Urinary bladder (tissue), 4 donors: ENCODE results near the gene TMUB1. TPM values are rescaled to one million over a fixed set of nuclear protein-coding genes. Genes with fewer than 3 reads are reported as not detected.

Experiments used
- DNase-seq: peaks from one replicate; pipeline ENCODE4 v3.0.0-alpha.2; 2015; ENCODE audit errors: extremely low spot score
- H3K27ac ChIP-seq: one replicate; pipeline ENCODE4 v1.5.1; 2013; ENCODE audit warnings: low read depth, mild to moderate bottlenecking, moderate library complexity
- H3K36me3 ChIP-seq: one replicate; pipeline ENCODE4 v1.6.1; 2013; ENCODE audit warnings: mild to moderate bottlenecking, moderate library complexity; ENCODE audit not compliant: insufficient read depth
- H3K4me1 ChIP-seq: one replicate; pipeline ENCODE4 v1.6.1; 2013; ENCODE audit warnings: mild to moderate bottlenecking, moderate library complexity; ENCODE audit not compliant: insufficient read depth
- H3K4me3 ChIP-seq: one replicate; pipeline ENCODE4 v1.5.1; 2013; ENCODE audit warnings: low read depth, low read length
- WGBS: extraction: QIAGEN DNeasy Blood & Tissue Kit; methylation state at CpG from one replicate; pipeline ENCODE4 v1.1.7; 2013; 5-methylcytosine and 5-hydroxymethylcytosine counted together
- polyA plus RNA-seq: library from polyadenylated mRNA; stranded (reverse); fragments of 200-250 nt; gene quantifications from one replicate; pipeline ENCODE4 v1.2.3, GENCODE V29; 2013
- total RNA-seq: library from RNA; depleted of rRNA; stranded (reverse); fragments of >200 nt; gene quantifications from one replicate; pipeline ENCODE4 v1.2.3, GENCODE V29; 2014
- donor health status: healthy with polysubstance abuse.
- donor health status: healthy.

Gene TMUB1
- total and polyA plus RNA-seq, 2 donors = 9.7 to 51.9 TPM

DNA sequence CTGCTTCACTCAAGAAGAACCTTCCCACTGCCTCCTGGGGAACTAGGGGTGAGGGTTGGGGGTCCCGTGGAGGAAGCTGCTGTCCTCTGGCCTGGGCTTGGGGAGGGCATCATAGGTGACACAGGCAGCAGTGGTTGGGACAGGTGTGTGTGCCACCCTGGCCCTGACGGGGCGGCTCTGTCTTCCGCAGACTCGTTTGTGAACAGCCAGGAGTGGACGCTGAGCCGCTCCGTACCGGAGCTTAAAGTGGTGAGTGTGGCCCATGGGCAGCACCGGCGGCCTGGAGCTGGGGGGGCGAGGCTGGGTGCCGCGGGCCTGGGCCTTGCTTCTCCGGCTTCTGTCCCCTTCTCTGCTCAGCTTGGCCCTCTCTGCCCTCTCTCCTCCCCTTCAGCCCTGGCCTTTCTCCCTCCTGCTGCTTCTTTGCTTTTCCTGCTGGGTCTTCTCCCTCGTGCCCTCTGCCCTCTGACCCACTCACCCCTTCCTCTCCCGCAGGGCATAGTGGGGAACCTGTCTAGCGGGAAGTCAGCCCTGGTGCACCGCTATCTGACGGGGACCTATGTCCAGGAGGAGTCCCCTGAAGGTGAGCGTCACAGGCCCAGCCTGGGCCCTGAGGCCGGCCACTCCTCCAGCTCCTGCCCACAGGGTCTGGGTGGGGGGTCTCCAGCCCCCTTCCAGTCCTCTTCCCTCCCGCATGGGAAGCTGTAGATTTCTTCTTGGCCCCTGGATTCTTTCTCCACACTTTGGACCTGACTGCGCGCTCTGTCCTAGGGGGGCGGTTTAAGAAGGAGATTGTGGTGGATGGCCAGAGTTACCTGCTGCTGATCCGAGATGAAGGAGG, 33.5 kb upstream of the TMUB1 start:
- peaks cover 2% of the 10 kb centered on the region for H3K36me3 ChIP-seq
- H3K4me1 ChIP-seq = no peaks in the 10 kb centered on the region
- 92% methylated on average over 27 of the region's 27 CpGs for WGBS
- DNase-seq = no peak
- no peak overlapping the region for H3K4me3 ChIP-seq
- H3K27ac ChIP-seq = peak overlapping the region; percentile 44

DNA sequence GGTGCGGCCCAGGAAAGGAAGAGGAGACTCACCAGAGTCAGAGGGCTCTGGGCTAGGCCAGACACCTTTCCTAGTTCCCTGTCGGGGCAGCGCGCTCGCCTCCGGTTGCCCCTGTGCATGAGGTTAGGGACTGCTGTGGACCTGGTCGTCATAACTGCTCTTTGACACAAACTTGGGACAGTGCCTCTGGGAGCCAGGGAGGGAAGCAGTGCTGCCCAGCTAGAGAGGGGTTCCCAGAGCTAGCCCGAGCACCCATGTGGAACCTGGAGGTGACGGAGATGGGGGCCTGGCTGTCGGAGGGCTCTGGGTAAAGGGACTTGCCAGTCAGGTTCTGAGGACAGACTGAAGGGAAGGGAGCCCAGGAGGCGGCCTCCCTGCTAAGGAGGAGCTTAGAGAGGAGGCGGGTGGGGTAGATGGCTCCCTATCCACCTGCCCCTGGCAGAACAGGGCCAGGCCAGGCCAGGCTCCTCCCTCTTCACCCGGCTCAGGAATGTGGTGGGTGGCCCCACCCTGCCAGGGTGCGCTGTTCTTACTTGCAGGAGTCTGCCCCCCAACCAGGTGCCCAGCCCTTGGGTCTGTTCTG, 32.6 kb upstream of the TMUB1 start:
- 83% methylated on average over 14 of the region's 14 CpGs for WGBS
- H3K4me1 ChIP-seq = no peaks in the 10 kb centered on the region
- peak overlapping the region; percentile 53 for H3K4me3 ChIP-seq
- H3K36me3 ChIP-seq = peaks cover 2% of the 10 kb centered on the region
- peak overlapping the region; percentile 85 for H3K27ac ChIP-seq
- DNase-seq = peak; percentile 57

DNA sequence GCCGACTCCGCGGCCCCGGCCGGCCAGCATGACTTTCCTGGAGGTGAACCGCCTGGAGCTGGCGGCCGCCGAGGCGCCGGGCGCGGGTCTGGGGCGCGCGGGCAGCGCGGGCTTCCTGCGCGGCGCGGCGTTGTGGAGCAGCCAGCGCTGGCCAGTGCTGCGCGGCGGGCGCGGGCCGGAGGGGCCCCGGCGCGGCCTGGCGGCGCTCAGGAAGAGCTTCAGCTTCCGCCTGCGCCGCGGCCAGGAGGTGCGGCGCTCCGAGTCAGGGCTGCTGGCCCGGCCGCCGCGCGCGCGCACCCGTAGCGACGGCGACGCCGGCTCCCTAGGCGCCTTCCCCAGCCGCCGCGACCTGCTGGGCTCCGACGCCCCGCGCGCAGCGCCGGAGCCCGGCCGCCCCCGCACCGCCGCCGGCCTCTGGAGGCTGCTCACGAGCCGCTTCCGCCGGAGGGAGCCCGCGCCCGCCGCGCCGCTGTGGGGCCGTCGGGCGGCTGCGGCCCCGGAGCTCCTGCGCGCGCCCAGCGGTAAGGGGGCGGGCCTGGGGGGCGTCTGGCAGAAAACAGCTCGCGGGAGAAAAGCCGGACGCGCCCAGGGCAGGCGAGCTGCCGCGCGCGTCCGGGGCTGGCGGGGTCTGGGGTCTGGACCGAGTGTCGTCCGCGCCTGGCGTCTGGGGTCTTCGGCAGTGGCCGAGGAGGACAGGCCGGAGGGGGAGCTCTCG, 32.0 kb upstream of the TMUB1 start:
- Histone ChIP-seq H3K4me3 (peak overlapping the region; percentile 53), H3K27ac (peak overlapping the region; percentile 85), H3K36me3 (peaks cover 2% of the 10 kb centered on the region), H3K4me1 (no peaks in the 10 kb centered on the region)
- DNase-seq = no peak
- 9% methylated on average over 114 of the region's 114 CpGs for WGBS

GRCh38 chr7:151114151-151115090, 31.1 kb upstream of the TMUB1 start:
- H3K4me3 ChIP-seq = peak overlapping the region; percentile 53
- H3K27ac ChIP-seq = no peak overlapping the region
- no peak for DNase-seq
- no peaks in the 10 kb centered on the region for H3K36me3 ChIP-seq
- WGBS = 33% methylated on average over 101 of the region's 101 CpGs
- H3K4me1 ChIP-seq = no peaks in the 10 kb centered on the region

DNA sequence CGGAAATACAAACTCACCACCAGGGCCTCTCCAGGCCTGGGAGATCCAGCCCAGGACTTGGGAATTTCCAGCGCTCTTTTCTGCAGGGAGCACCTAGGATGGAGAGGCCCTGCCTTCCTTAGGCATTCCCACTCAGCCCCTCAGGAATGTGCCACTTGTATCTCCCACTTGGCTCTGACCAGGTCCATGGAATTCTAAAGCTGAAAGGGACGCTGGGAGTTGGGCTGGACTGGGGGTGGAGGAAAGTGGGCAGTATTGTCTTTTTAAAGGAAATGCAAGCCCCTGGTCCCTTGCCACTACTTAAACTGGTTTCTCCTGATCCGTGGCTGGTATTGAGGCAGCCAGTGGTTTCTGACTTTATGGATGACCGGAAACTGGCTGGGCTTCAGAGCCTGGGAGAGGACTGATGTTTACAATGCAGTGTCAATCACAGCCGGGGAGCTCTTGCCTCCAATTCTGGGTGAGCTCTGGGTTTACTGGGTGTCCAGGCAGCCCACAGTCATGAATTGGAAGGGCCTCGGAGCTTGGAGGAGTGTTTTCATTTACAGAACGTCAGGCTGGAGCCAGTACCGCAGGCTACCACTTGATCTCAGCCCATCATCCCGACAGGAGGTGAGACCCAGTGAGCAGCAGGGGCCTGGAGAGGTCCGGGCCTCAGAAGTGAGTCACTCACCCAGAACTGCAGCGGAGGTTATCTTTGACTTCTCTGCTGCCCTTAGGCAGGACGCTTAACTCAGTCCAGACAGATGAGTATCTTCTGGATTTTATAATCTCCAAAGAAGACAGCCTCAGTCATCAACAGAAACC, 30.3 kb upstream of the TMUB1 start:
- no peak for DNase-seq
- H3K36me3 ChIP-seq = no peaks in the 10 kb centered on the region
- WGBS = 66% methylated on average over 13 of the region's 13 CpGs
- H3K4me1 ChIP-seq = no peaks in the 10 kb centered on the region
- H3K4me3 ChIP-seq = no peak overlapping the region
- H3K27ac ChIP-seq = no peak overlapping the region

DNA sequence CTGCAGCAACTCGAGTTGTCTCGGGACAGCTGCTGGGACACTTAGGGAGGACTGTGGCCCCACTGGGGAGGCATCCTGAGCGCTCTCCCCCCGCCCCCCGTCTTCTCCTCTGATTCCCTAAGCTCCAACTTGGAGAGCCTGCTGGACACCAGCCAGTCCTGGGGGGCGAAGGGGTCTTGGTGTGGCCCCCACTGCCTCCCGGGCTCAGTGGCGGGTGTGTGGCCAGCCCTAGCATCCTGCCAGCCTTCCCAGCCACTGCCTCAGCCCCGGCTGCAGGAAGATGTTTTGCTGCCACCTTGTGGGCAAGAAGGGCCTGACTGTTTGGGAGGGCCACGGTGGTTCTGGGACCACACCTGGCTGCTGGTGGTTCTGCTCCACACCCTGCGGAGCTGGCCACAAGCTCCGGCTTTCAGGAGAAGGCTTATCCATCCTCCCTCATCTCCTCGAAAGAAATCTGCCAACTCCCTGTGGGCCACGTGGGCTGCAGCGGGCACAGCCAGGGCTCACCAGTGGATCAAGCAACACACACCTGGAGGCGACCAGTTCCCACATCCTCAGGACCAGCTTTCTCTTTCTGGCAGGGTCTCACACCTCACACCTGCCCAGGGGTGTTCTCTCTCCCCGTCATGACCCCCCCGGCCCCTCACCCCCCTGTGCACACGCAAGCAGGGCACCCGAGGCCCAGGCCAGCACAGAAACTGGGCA, 27.8 kb upstream of the TMUB1 start:
- H3K36me3 ChIP-seq = no peaks in the 10 kb centered on the region
- no peak overlapping the region for H3K27ac ChIP-seq
- no peak for DNase-seq
- no peaks in the 10 kb centered on the region for H3K4me1 ChIP-seq
- no peak overlapping the region for H3K4me3 ChIP-seq
- WGBS = 33% methylated on average over 20 of the region's 20 CpGs

DNA sequence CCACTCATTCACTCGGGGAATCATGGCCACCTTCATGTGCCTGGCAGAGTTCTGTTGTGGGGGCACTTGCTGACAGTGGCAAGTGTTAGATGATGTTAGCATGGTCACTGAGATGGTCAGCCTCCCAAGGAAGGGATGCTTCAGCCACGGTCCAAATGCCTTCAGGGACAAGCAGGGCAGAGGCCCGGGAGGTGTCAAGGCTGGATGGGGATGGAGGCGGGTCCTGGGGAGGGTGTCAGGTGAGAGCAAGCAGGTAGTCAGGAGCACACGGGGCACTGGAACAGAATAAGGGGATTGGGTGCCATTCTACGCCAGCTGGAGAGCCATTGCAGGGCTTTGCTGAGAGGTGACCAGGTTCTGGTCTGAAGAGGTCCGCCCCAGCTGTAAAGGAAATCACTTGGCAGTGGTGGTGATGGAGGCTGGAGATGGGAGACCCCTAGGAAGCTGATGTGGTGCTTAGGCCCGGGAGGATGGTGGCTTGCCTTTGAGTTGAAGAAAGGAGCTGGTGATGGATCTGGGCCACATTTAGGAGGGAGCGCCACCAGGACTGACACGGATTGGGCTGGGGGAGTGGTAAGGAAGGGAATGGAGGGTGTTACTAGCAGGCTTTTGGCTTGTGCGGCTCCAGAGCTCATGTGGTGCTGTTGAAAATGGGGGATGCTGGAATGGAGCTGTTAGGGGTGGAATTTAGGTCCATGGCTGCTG, 27.1 kb upstream of the TMUB1 start:
- no peak overlapping the region for H3K27ac ChIP-seq
- no peaks in the 10 kb centered on the region for H3K36me3 ChIP-seq
- no peaks in the 10 kb centered on the region for H3K4me1 ChIP-seq
- no peak for DNase-seq
- no peak overlapping the region for H3K4me3 ChIP-seq
- WGBS = 69% methylated on average over 11 of the region's 11 CpGs

DNA sequence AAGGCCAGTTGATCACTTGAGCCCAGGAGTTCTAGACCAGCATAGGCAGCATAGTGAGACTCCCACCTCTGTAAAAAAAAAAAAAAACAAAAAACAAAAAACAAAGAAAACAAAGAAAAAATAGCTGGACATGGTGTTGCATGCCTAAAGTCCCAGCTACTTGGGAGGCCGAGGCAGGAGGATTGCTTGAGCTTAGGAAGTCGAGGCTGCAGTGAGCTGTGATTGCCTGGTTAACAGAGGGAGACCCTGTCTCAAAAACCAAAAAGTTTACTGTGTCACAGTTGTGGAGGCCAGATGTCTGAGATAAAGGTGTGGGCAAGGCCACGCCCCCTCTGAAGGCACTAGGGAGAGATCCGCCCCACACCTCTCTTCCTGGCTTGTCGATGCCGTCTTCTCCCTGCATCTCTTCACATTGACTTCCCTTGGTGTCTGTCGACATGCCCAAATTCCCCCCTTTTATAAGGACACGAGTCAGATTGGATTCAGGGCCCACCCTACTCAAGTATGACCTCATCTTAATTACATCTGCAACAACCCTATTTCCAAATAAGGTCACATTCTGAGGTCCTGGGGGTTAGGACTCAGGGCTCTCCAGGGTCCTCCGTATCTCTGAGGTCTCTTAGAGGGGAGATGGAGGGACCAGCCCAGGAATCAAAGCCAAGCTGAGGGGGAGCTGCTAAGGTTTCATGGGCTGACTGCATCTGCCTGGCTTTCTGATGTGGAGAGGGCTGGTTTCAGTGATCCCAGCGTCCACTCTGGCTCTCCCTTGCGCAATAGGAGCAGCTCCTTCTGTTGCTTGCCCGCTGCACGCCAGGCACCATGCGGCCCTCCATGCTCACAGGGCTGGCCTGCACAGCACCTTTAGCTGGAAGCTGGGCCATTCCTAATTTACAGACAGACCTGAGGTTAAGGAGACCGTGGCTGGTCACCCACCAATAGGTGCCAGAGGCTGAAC, 26.1 kb upstream of the TMUB1 start:
- no peaks in the 10 kb centered on the region for H3K4me1 ChIP-seq
- no peak overlapping the region for H3K27ac ChIP-seq
- no peak overlapping the region for H3K4me3 ChIP-seq
- DNase-seq = no peak
- no peaks in the 10 kb centered on the region for H3K36me3 ChIP-seq
- WGBS = 51% methylated on average over 15 of the region's 15 CpGs

DNA sequence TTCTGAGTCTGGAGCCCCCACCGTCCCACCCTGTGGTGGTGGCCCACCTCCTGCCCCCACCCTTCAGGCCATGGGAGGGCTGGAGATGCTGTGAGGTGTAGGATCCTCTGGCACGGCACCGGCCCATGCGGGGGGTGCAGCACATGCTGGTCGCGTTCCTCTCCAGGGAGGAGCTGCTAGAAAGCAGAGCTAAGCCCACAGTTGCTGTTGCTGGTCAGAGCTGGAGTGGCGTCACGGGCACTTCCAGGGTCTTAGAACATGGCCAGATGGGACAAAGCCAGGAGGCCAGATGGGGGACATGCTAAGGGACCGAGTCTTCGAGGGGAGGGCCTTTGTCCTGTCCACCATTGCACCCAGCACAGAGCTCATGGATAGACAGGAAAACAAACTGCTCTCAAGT, 24.6 kb upstream of the TMUB1 start:
- 88% methylated on average over 10 of the region's 10 CpGs for WGBS
- no peak for DNase-seq
- Histone ChIP-seq H3K27ac (no peak overlapping the region), H3K36me3 (no peaks in the 10 kb centered on the region), H3K4me3 (no peak overlapping the region), H3K4me1 (no peaks in the 10 kb centered on the region)

DNA sequence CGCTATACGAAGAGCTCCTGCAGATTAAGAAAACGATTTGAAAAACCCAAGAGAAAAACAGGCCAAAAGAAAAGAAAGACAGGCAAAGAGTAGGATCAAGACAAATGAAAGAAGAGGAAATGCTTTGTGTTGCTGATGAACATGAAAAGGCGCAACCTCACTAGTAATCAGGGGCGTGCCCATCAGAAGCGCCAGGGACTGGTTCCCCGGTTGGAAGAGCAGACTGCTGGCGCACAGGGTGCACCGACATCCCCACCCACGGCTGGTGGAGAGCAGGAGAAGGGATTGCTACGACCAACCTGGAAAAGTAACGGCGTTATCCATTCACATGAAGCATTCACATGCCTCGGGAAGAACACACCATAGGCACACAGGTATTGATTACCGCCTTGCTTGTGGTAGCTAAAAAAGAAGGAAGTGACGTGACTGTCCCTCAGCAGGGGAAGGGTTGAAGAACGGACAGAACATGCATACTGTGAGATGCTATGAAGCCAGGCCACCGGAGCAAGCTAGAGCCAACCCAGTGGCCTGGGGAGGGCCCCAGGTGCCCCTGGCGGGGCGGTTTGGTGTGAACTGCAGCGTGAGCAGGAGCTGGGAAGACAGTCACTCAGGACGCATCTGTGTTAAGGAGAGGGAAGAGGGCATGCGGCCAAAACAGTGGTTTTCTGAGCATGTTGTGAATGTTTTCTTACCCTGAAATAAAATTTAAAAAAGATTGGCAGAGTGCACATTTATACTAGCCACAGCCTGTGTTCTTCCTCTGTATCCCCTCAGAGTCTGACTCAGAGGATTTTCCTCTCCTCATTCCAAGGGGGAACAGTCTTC, 21.3 kb upstream of the TMUB1 start:
- Histone ChIP-seq H3K4me3 (no peak overlapping the region), H3K4me1 (no peaks in the 10 kb centered on the region), H3K36me3 (no peaks in the 10 kb centered on the region), H3K27ac (no peak overlapping the region)
- 72% methylated on average over 23 of the region's 23 CpGs for WGBS
- DNase-seq = no peak
